Activated CD8-positive, alpha-beta T cell treated with anti-CD3 and anti-CD28 coated beads for 36 hours (primary cell): ENCODE measurements around the gene C2CD4C. TPM values are rescaled to one million over a fixed set of nuclear protein-coding genes. Genes with fewer than 3 reads are reported as not detected.

ENCODE experiments used
- ATAC-seq: fragments of 200-7000 bp; cut with Tn5 transposase; one replicate; pipeline ENCODE4 v1.10.0; 2021; ENCODE audit warnings: mild to moderate bottlenecking, moderate library complexity
- CTCF ChIA-PET: fragments of 350-600 bp; sonication (Branson Sonifier 250); formaldehyde crosslinking; loops from one replicate; lab custom pipeline; 2021; ENCODE audit warnings: antibody characterized with exemption; lab: Charles Lee
- POLR2A ChIA-PET: fragments of 350-600 bp; sonication (Branson Sonifier 250); formaldehyde crosslinking; loops from one replicate; lab custom pipeline; 2021; ENCODE audit warnings: antibody characterized with exemption; lab: Charles Lee
- DNase-seq: peaks from one replicate; pipeline ENCODE4 v3.0.0-alpha.2; 2020
- H3K27ac Mint-ChIP-seq: one replicate; pipeline ENCODE4 v1.8.0; 2021; ENCODE audit warnings: mild to moderate bottlenecking, mixed read lengths
- H3K27me3 Mint-ChIP-seq: one replicate; pipeline ENCODE4 v1.8.0; 2021; ENCODE audit warnings: mixed read lengths
- H3K36me3 Mint-ChIP-seq: one replicate; pipeline ENCODE4 v1.8.0; 2021; ENCODE audit warnings: low read depth, mixed read lengths
- H3K4me1 Mint-ChIP-seq: one replicate; pipeline ENCODE4 v1.8.0; 2021; ENCODE audit warnings: low read depth, mixed read lengths
- H3K4me3 Mint-ChIP-seq: one replicate; pipeline ENCODE4 v1.8.0; 2021; ENCODE audit warnings: mild to moderate bottlenecking, moderate library complexity, mixed read lengths
- H3K9me3 Mint-ChIP-seq: one replicate; pipeline ENCODE4 v1.8.0; 2021; ENCODE audit warnings: mixed read lengths
- CTCF ChIP-seq: fragments of 200-600 bp; IDR thresholded peaks from one replicate; pipeline ENCODE4 v1.8.0; 2022; ENCODE audit warnings: antibody characterized with exemption, mild to moderate bottlenecking
- intact Hi-C: fragments of 100-400 bp; cut with micrococcal nuclease; formaldehyde crosslinking; loops from one replicate; pipeline ENCODE4 v1.10.0; 2022
- total RNA-seq, 2 experiments: library from RNA; stranded (reverse); gene quantifications; one replicate each; pipeline ENCODE4 v1.2.3, GENCODE V29; 2021

C2CD4C gene, protein sequence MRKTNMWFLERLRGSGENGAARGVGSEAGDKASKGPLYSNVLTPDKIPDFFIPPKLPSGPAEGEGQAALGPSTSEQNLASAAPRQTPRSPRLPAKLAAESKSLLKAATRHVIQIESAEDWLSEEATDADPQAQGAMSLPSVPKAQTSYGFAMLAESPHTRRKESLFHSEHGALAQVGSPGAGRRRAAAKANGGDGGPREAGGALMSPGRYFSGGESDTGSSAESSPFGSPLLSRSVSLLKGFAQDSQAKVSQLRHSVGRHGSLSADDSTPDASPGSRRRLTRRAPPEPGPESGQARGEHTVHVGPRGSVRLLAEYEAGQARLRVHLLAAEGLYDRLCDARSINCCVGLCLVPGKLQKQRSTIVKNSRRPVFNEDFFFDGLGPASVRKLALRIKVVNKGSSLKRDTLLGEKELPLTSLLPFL
- total RNA-seq, result under 1 TPM; 0.13 to 0.25 TPM

DNA sequence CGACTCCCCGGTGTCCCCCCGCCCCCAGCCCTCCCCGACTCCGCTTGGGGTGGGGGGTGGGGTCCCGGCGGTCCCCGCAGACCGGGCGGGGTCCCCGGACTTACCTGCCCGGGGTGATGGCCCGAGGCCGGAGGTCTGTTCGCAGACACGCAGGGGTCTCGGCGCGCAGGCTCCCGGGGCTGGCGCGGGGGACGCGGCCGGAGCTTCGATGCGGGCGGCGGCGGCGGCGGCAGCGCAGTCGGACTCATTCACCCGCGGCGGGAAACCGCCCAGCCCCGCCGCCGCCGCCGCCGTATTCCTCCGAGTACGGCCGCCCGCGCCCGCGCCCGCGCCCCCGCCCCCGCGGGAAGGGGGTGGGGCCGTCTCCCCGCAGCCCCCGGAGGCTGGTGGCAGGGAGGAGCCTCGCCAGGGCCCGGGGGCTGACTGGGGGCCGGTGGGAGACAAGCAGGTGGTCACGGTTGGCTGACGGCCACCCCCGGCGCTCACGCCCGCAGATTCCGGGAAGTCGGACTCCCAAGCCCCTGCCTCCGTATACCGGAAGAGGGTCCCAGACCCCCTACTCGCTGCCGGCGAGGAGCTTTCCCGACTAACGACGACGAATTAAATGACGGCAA is at the start of gene C2CD4C:
Gene C2CD4C, minus strand, starts transcription at position 246 of the 614 bp plus-strand sequence. CDS start 786 bp downstream, outside the sequence.
- no peak within 1 kb of the TSS for H3K27ac Mint-ChIP-seq
- intact Hi-C loops, result no loop called here
- ChIA-PET CTCF (interaction anchor here (0.6 to 2.0 kb wide), 2 partner anchors 97 to 102 kb away, joined by 3 to 6 read pairs; no protein-coding TSS in a partner anchor), POLR2A (interaction anchor here (1.4 kb wide), 1 partner anchor 15 kb away, joined by 3 read pairs; no protein-coding TSS in a partner anchor)
- peak within 1 kb of the TSS; percentile 62 for H3K4me3 Mint-ChIP-seq
- TF ChIP-seq CTCF, result no peak
- DNase-seq (peak; percentile 36), ATAC-seq (peak; percentile 38)
- H3K36me3 Mint-ChIP-seq, result no peaks in the 10 kb centered on the region
- H3K9me3 Mint-ChIP-seq, result no peaks in the 10 kb centered on the region
- peaks cover 6% of the 10 kb centered on the region for H3K4me1 Mint-ChIP-seq
- H3K27me3 Mint-ChIP-seq, result peaks cover 9% of the 10 kb centered on the region

- ATAC-seq (no peak), DNase-seq (no peak)
- Mint-ChIP-seq H3K27ac (no peak overlapping the region), H3K4me3 (no peak overlapping the region), H3K4me1 (peaks cover 9% of the 10 kb centered on the region), H3K36me3 (no peaks in the 10 kb centered on the region), H3K27me3 (peaks cover 19% of the 10 kb centered on the region), H3K9me3 (no peaks in the 10 kb centered on the region)
- TF ChIP-seq CTCF, result no peak
- CTCF ChIA-PET, result no interaction called here
- intact Hi-C loops, result no loop called here
- POLR2A ChIA-PET, result no interaction called here
Observed at GRCh38 chr19:458091-459042, 49.4 kb upstream of the C2CD4C start.

- H3K36me3 Mint-ChIP-seq, result no peaks in the 10 kb centered on the region
- H3K9me3 Mint-ChIP-seq, result no peaks in the 10 kb centered on the region
- TF ChIP-seq CTCF, result no peak
- H3K27me3 Mint-ChIP-seq, result peaks cover 16% of the 10 kb centered on the region
- CTCF ChIA-PET, result no interaction called here
- no peak overlapping the region for H3K4me3 Mint-ChIP-seq
- no peak overlapping the region for H3K27ac Mint-ChIP-seq
- DNase-seq, result no peak
- intact Hi-C loops, result no loop called here
- no peak for ATAC-seq
- POLR2A ChIA-PET, result no interaction called here
- H3K4me1 Mint-ChIP-seq, result peaks cover 9% of the 10 kb centered on the region
Observed at GRCh38 chr19:457636-458035, 48.7 kb upstream of the C2CD4C start.

DNA sequence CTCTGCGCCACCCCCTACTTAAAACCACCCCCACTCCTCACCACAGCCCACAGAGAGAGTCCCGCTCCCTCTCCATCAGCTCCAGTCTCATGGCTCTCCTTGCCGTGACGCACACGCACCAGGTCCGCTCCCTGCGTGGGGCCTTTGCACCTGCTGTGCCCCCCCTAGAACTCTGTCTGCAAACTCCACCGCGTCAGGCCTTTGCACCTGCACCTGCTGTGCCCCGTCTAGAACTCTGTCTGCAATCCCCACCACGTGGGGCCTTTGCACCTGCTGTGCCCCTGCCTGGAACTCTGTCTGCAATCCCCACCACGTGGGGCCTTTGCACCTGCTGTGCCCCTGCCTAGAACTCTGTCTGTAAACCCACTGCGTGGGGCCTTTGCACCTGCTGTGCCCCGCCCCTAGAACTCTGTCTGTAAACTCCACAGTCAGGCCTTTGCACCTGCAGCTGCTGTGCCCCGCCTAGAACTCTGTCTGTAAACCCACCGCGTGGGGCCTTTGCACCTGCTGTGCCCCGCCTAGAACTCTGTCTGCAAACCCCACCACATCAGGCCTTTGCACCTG is 47.7 kb upstream of the C2CD4C start:
- Mint-ChIP-seq H3K4me3 (no peak overlapping the region), H3K27me3 (peaks cover 7% of the 10 kb centered on the region), H3K4me1 (peaks cover 6% of the 10 kb centered on the region), H3K9me3 (peaks cover 5% of the 10 kb centered on the region), H3K27ac (no peak overlapping the region), H3K36me3 (no peaks in the 10 kb centered on the region)
- no peak for DNase-seq
- intact Hi-C loops, result no loop called here
- ATAC-seq, result no peak
- ChIA-PET POLR2A (no interaction called here), CTCF (no interaction called here)
- TF ChIP-seq CTCF, result no peak
